ENCODE data around the gene CD70.
A peak's percentile ranks its signal among the peaks of the same experiment; 100 is the strongest.
"Not testable (repeated sequence)": the region's sequence is repeated elsewhere in the genome, so short reads cannot be mapped to it uniquely, and the experiment has no call there.

Gene CD70

DNA sequence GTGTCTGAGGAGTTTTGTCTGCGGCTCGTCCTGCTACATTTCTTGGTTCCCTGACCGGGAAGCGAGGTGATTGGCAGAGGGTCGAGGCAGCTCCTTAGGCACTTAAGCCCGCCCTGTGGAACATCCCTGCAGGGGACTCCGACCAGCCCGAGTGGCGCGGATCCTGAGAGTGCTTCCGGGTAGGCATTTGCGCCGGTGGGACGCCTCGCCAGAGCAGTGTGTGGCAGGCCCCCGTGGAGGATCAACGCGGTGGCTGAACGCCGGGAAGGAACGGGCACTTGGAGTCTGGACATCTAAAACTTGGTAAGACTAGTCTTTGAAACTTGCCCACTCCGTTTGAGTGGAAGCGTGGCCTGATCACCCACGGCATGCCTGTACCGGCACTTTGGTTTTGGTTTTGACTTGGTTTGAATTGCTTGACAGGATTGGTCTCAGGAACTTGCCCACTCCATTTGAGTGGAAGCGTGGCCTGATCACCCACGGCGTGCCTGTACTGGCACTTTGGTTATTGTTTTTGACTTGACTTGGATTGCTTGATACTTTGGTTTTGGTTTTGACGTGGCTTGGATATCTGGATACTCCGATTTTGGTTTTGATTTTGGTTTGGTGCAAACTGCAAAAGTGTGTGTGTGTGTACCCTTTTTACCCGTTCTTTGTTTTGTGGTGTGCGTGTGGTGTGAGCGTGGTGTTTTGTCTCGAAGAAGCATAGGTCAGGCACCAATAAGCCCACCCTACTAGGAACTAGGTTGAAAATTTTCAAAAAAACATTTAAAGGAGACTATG is 6.7 kb upstream of the CD70 start:
- not testable (repeated sequence) for DNase-seq (ENCODE audit: low spot score)

DNA sequence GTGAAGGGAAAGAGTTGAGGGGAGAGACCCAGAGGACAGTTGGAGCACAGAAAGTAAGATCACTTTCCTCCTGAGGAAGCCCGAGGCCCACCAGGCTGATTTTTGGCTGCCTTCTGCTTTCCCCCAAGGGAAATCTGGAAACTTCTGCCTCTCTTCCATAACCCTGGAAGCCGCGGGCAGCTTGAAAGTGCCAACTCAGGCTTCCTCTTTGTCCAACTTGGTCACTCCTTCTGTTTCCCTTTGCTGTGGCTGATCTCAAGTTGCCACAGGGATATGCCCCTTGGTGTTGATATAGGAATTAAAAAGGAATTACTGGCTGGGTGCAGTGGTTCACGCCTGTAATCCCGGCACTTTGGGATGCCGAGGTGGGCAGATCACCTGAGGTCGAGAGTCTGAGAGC is 5.7 kb upstream of the CD70 start:
- DNase-seq (ENCODE audit: low spot score): no peak

DNA sequence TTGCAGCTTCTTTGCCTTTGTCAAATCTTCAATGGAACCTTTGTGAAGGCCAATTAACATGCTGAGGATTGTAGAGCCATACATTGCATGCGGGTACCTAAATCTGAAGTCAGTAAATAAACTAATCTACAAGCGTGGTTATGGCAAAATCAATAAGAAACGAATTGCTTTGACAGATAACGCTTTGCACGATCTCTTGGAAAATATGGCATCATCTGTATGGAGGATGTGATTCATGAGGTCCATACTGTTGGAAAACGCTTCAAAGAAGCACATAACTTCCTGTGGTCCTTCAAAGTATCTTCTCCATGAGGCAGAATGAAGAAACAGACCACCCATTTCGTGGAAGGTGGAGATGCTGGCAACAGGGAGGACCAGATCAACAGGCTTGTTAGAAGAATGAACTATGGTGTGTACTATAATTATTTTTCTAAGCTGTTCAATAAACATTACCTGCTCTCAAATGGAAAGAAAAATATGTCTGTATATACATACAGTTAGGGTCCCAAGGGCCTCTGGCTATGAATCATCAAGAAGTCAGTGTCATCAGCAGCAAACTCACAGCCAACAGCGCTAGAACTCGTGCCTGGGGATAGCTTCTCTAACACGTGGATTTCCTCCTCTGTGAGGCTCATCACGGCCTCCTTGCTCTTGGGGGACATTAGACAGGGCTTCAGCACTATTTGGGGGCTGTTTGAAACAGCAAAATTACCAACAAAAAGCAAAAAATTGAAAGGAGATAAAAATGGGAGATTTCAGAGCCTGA is 2.9 kb upstream of the CD70 start:
- DNase-seq (ENCODE audit: low spot score): no peak

DNA sequence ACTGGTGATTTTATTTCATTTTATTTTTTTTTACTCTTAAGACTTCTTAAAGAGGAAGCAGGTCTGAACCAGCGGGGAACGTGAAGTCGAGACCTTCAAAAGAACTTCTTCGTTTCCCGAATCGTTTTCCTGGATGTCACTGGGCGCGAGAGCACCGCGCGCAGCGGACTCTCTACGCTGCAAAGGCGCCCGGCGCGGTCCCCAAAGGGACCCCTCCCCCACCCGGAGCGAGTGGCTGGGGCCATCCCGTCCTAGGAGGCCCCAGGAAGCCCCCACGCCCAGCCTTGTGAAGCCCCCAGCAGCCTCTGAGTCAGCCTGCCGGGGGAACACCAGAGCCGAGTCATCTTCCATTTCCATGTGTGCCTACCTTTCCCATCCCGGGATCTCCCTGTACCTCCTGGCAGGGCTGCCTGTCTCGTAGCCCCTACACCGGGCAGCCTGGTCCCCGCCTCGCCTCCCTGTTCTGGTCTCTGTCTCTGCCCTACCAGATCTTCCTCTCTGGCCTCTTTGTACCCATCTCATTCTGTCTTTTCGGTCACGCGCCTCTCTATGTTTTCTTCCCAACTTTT is 608 bp downstream of the CD70 start:
- no peak for DNase-seq (ENCODE audit: low spot score)

DNA sequence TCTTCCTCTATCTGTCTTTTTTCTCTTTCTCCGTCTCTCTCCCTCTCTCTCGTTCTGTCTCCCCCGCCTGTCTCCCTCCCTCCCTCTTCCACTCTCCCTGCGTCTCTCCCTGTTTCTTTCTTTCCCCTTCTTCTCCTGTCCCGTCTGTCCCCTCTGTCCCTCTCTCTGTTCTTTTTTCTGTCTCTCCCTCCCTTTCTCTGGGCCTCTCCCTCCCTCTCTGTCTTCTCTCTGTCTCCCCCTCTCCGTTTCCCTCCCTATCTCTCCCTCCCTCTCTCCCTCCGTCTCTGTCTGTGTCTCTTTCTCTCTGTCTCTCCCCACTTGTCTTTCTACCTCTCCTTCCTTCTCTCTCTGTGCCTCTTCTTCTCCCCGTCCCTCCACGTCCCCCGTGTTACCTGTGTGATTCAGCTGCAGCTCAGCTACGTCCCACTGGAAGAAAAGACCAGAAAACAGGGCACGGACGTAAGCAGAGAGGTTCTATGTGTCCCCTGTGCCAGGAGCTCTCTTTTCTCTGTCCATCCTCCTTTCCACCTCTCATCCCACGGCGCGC is 1.2 kb downstream of the CD70 start:
- no peak for DNase-seq (ENCODE audit: low spot score)

GRCh38 chr19:6588508-6589345 is 2.2 kb downstream of the CD70 start:
- DNase-seq (ENCODE audit: low spot score): no peak

GRCh38 chr19:6587998-6588507 is 2.9 kb downstream of the CD70 start:
- DNase-seq (ENCODE audit: low spot score): no peak

GRCh38 chr19:6587093-6587820 is 3.7 kb downstream of the CD70 start:
- no peak for DNase-seq (ENCODE audit: low spot score)

- no peak for DNase-seq (ENCODE audit: low spot score)
These were observed 4.2 kb downstream of the CD70 start for GRCh38 chr19:6586726-6587092.

DNA sequence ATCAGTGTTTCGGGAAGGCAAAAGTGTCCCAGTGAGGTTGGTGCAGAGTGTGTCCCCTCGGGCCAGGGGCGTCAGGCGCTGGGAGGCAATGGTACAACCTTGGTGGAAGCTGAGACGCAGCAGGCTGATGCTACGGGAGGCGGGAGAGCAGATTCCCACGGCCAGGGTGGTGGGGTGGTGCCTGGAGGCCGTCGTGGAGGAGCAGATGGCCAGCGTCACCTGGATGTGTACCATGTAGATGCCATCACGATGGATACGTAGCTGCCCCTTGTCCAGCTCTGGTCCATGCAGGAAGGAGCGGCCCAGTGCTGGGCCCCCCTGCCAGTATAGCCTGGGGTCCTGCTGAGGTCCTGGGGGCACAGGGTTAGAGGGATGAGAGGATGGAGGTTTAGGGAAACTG is 4.9 kb downstream of the CD70 start:
- DNase-seq (ENCODE audit: low spot score): no peak

DNA sequence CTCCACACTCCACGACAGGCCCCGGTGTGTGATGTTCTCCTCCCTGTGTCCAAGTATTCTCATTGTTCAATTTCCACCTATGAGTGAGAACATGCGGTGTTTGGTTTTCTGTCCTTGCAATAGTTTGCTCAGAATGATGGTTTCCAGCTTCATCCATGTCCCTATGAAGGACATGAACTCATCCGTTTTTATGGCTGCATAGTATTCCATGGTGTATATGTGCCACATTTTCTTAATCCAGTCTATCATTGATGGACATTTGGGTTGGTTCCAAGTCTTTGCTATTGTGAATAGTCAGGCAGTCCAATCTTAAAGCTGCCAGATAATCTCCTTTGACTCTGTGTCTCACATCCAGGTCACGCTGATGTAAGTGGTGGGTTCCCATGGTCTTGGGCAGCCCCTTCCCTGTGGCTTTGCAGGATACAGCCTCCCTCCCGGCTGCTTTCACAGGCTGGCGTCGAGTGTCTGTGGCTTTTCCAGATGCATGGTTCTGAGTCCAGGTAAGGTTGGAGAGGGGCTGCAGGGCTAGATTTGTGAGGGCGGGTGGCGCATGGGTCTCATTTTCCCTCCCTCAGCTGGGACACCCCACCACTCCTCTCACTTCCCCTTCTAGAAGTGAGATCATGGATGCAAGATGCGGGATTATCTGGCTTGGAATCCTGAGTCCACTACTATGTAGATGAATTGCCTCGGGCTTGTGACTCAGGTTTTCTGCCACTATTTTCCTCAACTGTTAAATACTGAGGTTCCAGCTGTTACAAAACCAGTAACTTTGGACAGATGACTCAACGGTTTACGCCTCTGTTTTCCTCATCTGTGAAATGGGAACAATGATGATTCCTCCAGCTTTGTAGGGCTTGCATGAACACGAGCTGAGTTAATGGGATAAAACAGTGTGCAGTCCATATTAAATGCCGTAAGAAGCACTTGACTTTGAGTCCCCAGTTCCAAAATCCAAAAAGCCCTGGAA is 8.2 kb downstream of the CD70 start:
- DNase-seq (ENCODE audit: low spot score): not testable (repeated sequence)

DNA sequence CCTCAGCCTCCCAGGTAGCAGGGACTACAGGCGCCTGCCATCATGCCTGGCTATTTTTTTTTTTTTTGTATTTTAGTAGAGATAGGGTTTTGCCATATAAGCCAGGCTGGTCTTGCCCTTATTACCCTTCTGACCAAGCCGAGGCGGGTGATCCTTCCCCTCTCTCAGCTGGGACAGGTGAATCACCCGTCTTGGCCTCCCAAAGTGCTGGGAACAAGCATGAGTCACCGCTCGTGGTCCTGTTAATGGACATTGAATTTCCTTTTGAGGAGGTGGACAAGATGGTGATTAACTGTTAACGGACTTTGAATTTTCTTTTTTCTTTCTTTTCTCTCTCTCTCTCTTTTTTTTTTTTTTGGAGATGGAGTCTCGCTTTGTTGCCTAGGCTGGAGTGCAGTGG is 10.6 kb downstream of the CD70 start:
- DNase-seq (ENCODE audit: low spot score): no peak

DNA sequence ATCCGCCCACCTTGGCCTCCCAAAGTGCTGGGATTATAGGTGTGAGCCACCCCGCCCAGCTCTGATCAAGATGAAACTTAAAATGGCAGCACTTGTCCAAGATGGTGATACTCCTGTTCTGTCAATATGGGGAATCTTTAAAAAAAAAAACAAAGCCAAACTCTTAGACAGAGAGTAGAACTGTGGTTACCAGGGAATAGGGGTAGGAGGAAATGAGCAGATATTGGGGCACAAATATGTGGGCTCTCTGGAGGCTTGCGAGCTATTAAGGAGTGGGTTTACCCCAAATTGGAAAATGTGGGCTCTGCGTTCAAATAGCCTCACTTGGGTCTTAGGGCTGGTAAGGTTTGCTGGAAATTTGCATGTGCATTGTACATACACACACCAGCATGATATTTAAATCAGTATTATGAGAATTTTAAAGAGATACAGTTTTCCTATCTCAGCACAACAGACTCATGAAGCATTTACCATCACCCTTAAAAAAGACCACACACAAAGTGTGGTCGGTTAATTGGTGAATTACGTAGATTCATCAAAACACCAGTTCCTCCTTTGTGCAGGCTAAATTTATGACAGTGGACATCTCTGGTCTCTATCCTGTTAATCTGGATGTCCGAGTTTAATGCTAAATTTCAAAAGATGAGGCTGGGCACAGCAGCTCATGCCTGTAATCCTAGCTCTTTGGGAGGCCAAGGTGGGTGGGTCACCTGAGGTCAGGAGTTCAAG is 11.3 kb downstream of the CD70 start:
- DNase-seq (ENCODE audit: low spot score): no peak

DNA sequence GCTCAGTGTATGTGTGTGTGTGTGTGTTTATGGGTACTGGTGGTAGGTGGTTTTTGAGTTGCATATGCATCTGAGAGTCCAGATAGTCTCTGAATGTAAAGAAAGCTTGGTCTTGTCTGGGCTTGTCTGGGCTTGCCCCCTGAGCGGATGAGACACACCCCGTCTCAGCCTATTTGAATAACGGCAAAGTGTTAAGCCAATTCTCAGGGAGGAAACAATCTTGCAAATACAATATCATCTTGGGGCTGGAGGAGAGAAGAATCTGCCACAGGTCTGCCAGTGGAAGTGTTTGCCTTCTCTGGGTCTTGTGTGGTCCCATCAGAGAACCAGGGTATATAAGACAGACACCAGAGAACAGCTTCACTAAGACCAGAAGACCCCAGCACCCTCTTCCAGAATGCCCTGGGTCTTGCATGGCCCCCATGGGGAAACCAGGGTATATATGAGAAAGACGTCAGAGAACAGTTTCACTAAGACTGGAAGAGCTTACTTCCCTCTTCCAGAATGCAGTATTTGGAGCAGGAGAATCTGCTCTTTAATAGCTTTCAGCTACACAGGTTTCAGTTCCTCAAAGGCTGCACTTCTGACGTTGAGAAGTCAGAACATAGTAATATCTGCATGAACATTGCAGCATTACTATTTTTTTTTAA is 13.3 kb downstream of the CD70 start:
- peak; percentile 18 for DNase-seq (ENCODE audit: low spot score)

GRCh38 chr19:6576869-6577475 is 14.0 kb downstream of the CD70 start:
- no peak for DNase-seq (ENCODE audit: low spot score)

DNA sequence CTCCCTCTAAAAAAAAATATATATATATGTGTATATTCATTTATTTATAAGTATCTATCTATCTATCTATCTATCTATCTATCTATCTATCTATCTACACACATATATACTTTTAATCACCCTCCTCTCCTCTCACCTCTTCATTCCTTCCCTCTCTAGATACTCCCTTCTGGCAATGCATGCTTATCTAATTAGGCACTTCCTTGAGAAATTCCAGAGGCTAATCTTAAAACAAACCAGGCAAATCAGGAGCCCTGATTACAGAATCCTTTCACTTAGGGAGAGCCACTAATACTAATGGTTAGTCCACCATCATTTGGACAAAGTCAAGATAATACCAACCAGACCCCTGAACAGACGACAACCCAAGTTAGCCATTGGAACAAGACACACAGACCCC is 17.6 kb downstream of the CD70 start:
- DNase-seq (ENCODE audit: low spot score): no peak

GRCh38 chr19:6572217-6572616 is 18.7 kb downstream of the CD70 start:
- DNase-seq (ENCODE audit: low spot score): peak; percentile 17

GRCh38 chr19:6571167-6571566 is 19.8 kb downstream of the CD70 start:
- DNase-seq (ENCODE audit: low spot score): no peak

Data from putamen (tissue), 1 donor.